Fibroblast of villous mesenchyme (primary cell): Measurements from ENCODE around the gene LRP10. TPM values are rescaled to one million over a fixed set of nuclear protein-coding genes. Genes with fewer than 3 reads are reported as not detected.

Experiments used
- DNase-seq: peaks from one replicate; pipeline ENCODE4 v3.0.0-alpha.2; 2010; ENCODE audit warnings: low read depth
- H3K4me3 ChIP-seq: 2 replicates; pipeline ENCODE4 v1.5.1; 2011; ENCODE audit warnings: low read depth, mild to moderate bottlenecking, low read length
- CTCF ChIP-seq: IDR thresholded peaks from 2 replicates; pipeline ENCODE4 v1.5.1; 2012; ENCODE audit warnings: low read depth, mild to moderate bottlenecking, low read length; ENCODE audit not compliant: insufficient read depth
- total RNA-seq: library from RNA; depleted of rRNA; stranded (reverse); fragments of >200 nt; gene quantifications from 2 replicates; pipeline ENCODE4 v1.2.3, GENCODE V29; 2012

The LRP10 gene
- total RNA-seq, 1 donor, result 104 TPM

- TF ChIP-seq CTCF, result no peak
- no peak overlapping the region for H3K4me3 ChIP-seq
- no peak for DNase-seq
Measured at GRCh38 chr14:22861651-22862050, 9.9 kb upstream of the LRP10 start.

- no peak for DNase-seq
- H3K4me3 ChIP-seq, result no peak overlapping the region
- no peak for TF ChIP-seq CTCF
Measured at GRCh38 chr14:22864979-22865378, 6.6 kb upstream of the LRP10 start.

DNA sequence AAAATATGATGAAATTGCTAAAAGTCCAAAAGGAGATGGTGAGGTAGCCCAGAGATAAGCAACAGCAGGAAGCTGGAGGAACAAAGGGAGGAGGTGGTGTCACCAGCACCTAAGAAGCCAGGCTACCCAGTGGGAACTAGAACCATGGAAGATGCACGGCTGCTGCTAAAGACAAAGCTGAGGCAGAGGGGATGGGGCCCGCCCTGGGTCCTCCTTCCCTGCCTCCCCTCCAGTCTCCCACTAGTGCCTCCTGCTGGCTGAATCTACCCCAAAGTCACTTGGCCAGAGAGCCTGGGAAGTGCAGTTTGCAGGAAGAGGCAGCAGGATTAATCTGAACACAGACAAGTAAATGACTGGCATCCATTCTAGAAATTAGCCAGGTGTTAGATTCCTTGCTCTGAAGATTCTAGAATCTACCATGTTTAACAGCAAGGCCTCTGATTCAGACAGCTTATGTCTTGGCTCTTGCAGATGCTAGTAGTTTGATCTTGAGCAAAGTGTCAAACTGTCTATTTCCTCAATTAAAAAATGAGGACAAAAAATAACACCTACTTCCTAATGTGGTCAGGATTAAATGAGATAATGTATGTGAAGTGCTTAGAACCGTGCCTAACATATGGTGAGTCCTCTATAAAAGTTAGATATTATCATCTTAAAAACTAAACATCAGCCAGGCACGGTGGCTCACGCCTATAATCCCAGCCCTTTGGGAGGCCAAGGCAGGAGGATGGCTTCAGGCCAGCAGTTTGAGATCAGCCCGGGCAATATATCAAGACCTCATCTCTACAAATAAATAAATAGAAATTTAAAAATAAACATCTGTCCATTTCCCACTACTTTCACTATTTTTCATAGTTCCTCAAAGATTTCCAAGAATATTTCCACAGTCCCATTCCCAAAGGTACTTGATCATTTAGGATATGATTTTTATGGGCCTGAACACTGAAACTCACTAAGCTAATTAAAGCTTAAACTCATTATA, 5.8 kb upstream of the LRP10 start:
- DNase-seq, result peak; percentile 34
- TF ChIP-seq CTCF, result peak; percentile 18
- no peak overlapping the region for H3K4me3 ChIP-seq

DNA sequence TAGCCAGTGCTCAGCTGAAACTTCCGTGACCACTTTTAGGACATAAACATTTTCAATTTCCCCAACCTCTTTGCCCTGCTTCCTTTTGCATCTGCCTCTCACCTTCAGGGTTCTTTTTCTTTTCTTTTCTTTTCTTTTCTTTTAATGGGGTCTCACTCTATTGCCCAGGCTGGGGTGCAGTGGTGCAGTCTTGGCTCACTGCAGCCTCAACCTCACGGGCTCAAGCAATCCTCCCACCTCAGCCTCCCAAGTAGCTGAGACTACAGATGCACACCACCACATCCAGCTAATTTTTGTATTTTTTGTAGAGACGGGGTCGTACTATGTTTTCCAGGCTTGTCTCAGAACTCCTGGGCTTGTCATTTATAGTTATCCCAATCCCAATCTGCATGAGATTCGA, 4.7 kb upstream of the LRP10 start:
- no peak for DNase-seq
- no peak for TF ChIP-seq CTCF
- H3K4me3 ChIP-seq, result no peak overlapping the region

DNA sequence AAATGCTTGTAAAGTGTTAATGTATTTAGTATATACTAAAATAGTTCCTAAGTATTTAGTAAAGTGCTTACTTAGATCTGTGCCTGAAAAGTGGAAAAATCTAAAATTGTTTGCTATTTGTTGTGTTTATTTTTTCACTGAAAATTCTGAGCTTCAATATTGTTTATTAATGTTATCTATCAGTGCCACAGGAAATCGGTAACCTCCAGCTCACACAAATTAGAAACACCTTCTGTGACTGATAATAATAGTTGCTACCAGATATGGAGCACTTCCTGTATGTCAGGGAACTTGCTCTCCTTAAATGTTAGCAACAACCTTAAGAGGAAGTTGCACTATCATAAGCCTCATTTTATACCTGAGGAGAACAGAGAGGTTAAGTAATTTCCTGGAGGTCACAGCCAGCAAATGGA, 723 bp upstream of the LRP10 start:
- no peak for TF ChIP-seq CTCF

GRCh38 chr14:22872033-22872832, 693 bp downstream of the LRP10 start:
- DNase-seq, result peak; percentile 88
- TF ChIP-seq CTCF, result peak; percentile 98
- peak overlapping the region; percentile 91 for H3K4me3 ChIP-seq

More for the DNA sequence above, 723 bp upstream of the LRP10 start:
- peak overlapping the region; percentile 91 for H3K4me3 ChIP-seq
- no peak for DNase-seq
